Adrenal gland (tissue), 12 donors: ENCODE results near the gene RYR1. TPM values are rescaled to one million over a fixed set of nuclear protein-coding genes. Genes with fewer than 3 reads are reported as not detected.

Experiments
- DNase-seq, 7 donors: peaks; one replicate each; pipeline ENCODE4 v3.0.0-alpha.2; 2019 to 2020
- H3K27ac ChIP-seq, 5 donors: fragments of 200-600 bp; sonication (generic) in 4 of 5; 1 replicate in 3 of 5; 2 replicates in 2 of 5; pipeline versions ENCODE4 v1.5.1 to v1.8.0; 2016 to 2020; ENCODE audit warnings: mild to moderate bottlenecking in 1 of 5
- H3K27me3 ChIP-seq: fragments of 200-600 bp; 2 replicates; pipeline ENCODE4 v1.8.0; 2021
- H3K36me3 ChIP-seq, 2 donors: fragments of 200-600 bp; replicated peaks in 1 of 2; 1 replicate in 1 of 2; 2 replicates in 1 of 2; pipeline versions ENCODE4 v1.5.1 to v1.8.0; 2018 to 2022
- H3K4me1 ChIP-seq, 2 donors: fragments of 200-600 bp; replicated peaks in 1 of 2; 1 replicate in 1 of 2; 2 replicates in 1 of 2; pipeline versions ENCODE4 v1.5.1 to v1.8.0; 2018 to 2021
- H3K4me3 ChIP-seq, 4 donors: fragments of 200-600 bp; sonication (generic) in 3 of 4; one replicate each; pipeline ENCODE4 v1.5.1; 2016 to 2018
- H3K9me3 ChIP-seq, 3 donors: fragments of 200-600 bp; sonication (generic) in 1 of 3; replicated peaks in 1 of 3; 1 replicate in 2 of 3; 2 replicates in 1 of 3; pipeline versions ENCODE4 v1.5.1 to v1.8.0; 2016 to 2021
- POLR2A ChIP-seq, 2 donors: fragments of 450-650 bp; IDR thresholded peaks; one replicate each; pipeline ENCODE4 v1.6.1; 2017; ENCODE audit warnings: antibody characterized with exemption in 2 of 2, mild to moderate bottlenecking in 2 of 2, moderate library complexity in 1 of 2
- WGBS, 4 donors: extraction: QIAGEN DNeasy Blood & Tissue Kit in 2 of 4; methylation state at CpG; one replicate each; pipeline versions ENCODE4 v1.1.5 to v1.1.7; 2013 to 2017; 5-methylcytosine and 5-hydroxymethylcytosine counted together
- intact Hi-C, 2 donors: fragments of 100-400 bp; cut with DNase I; formaldehyde crosslinking; loops; one replicate each; pipeline versions ENCODE4 v1.14.1 to v1.15.0; 2022 to 2023
- polyA plus RNA-seq, 3 donors: library from polyadenylated mRNA; stranded (reverse); fragments of 200-250 nt in 2 of 3; fragments of 350-450 nt in 1 of 3; fragmentation: Illumina TruSeq in 1 of 3; extraction: RNeasy Lipid Tissue Mini Kit (QIAGEN cat#74804) in 1 of 3; gene quantifications; one replicate each; pipeline ENCODE4 v1.2.3, GENCODE V29; 2013 to 2014
- total RNA-seq, 9 donors: library from RNA; depleted of rRNA in 4 of 9; stranded (reverse); fragments of >200 nt in 4 of 9; fragments of 120-200 nt in 1 of 9; fragmentation: NEBNext Ultra II Directional in 1 of 9; extraction: Animal tissue kit (Norgen Biotek cat#: 25700) in 1 of 9; gene quantifications; one replicate each; pipeline versions ENCODE4 v1.1.0 to v1.2.4, GENCODE V29; 2013 to 2023
- TF ChIP-seq, protein P1 (sequence below), 6 experiments: fragments of 450-650 bp in 4 of 6; fragments of 200-600 bp in 2 of 6; sonication (generic) in 1 of 6; IDR thresholded peaks; 1 replicate in 5 of 6; 2 replicates in 1 of 6; pipeline versions ENCODE4 v1.5.1 to v1.8.0; 2016 to 2021; ENCODE audit warnings: antibody characterized with exemption in 6 of 6, mild to moderate bottlenecking in 2 of 6, moderate library complexity in 1 of 6
- donor health status: healthy with polysubstance abuse.
- donor health status: Bipolar disorder and iron deficiency.
- donor health status: DM: yes; HTN: yes; CAD: no.
- donor health status: DM: no; HTN: no; CAD: no.
- donor health status: DM: no; HTN: no; CAD: no.
- donor health status: DM: yes; HTN: yes; CAD: no.

Gene RYR1
- total and polyA plus RNA-seq, 12 donors, result 0.90 to 10.0 (median 3.2) TPM

DNA sequence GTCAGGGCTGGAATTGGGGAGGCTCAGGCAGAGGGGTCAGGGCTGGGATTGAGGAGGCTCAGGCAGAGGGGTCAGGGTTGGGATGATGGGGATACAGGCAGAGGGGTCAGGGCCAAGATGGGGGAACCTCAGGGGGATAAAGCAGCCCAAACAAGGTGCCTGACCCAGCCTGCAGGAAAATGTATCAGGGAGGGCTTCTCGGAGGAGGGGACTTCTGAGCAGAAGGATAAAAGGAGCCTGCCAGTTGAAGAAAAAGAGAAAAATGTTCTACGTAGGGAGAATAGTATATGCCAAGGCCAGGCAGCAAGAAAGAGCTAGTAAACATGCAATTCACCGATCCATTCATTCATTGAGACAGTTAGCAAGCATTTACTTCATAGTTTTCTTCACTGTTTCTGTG lies 99.4 kb downstream of the RYR1 start:
- H3K36me3 ChIP-seq, result no peaks in the 10 kb centered on the region

DNA sequence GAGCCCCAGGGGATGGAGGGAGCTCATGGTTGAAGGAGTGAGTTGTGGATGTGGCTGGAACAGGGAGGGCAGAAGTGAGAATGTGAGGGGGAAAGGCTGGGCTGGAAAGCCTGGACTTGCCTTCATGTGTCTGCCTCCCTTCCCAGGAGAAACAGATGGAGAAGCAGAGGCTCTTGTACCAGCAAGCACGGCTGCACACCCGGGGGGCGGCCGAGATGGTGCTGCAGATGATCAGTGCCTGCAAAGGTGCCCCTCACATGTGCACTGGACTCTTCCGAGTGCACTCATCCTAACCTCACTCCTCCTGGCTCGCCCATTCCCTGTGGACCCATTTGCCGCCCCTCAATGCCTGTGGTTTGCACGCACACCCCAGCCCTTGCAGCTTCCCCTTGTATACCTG lies 101.1 kb downstream of the RYR1 start:
- Histone ChIP-seq H3K4me3 (no peak overlapping the region), H3K36me3 (no peaks in the 10 kb centered on the region), H3K27ac (no peak overlapping the region), H3K4me1 (no peaks in the 10 kb centered on the region), H3K9me3 (no peaks in the 10 kb centered on the region), H3K27me3 (no peaks in the 10 kb centered on the region)
- TF ChIP-seq POLR2A (IDR thresholded peaks at IDR 0.05), result no peak
- TF ChIP-seq, protein P1, sequence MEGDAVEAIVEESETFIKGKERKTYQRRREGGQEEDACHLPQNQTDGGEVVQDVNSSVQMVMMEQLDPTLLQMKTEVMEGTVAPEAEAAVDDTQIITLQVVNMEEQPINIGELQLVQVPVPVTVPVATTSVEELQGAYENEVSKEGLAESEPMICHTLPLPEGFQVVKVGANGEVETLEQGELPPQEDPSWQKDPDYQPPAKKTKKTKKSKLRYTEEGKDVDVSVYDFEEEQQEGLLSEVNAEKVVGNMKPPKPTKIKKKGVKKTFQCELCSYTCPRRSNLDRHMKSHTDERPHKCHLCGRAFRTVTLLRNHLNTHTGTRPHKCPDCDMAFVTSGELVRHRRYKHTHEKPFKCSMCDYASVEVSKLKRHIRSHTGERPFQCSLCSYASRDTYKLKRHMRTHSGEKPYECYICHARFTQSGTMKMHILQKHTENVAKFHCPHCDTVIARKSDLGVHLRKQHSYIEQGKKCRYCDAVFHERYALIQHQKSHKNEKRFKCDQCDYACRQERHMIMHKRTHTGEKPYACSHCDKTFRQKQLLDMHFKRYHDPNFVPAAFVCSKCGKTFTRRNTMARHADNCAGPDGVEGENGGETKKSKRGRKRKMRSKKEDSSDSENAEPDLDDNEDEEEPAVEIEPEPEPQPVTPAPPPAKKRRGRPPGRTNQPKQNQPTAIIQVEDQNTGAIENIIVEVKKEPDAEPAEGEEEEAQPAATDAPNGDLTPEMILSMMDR (IDR thresholded peaks at IDR 0.05), result no peak
- intact Hi-C loops, result no loop called here
- WGBS, 4 donors, result 93 to 95% (median 95%) methylated on average over 8 of the region's 8 CpGs
- DNase-seq, result no peak

More for the DNA sequence above, 99.4 kb downstream of the RYR1 start:
- 43 to 58% (median 49%) methylated on average over 3 of the region's 3 CpGs for WGBS, 4 donors
- intact Hi-C loops, result no loop called here
- Histone ChIP-seq H3K27me3 (no peaks in the 10 kb centered on the region), H3K9me3 (no peaks in the 10 kb centered on the region), H3K4me1 (no peaks in the 10 kb centered on the region), H3K27ac (no peak overlapping the region), H3K4me3 (no peak overlapping the region)
- DNase-seq, result no peak
- no peak for TF ChIP-seq POLR2A (IDR thresholded peaks at IDR 0.05)
- TF ChIP-seq, protein P1 (IDR thresholded peaks at IDR 0.05), result no peak

DNA sequence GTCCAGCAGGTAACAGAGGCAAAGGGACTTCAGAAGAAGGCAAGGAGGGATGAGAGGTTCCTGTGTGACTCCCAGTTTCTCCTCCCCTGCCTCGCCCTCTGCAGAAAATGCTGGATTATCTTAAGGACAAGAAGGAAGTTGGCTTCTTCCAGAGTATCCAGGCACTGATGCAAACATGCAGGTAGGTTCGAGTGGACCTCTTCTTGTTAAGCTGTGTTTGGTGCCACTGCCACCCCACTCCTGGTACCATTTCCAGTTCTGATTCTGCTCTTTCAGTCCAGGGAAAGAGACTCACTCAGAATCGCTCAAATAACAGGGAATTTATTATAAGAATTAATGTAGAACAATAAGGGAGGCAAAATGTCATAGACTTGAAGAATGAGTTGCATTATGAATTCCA lies 101.7 kb downstream of the RYR1 start:
- DNase-seq, result no peak
- Histone ChIP-seq H3K4me3 (no peak overlapping the region), H3K9me3 (no peaks in the 10 kb centered on the region), H3K27ac (no peak overlapping the region), H3K4me1 (no peaks in the 10 kb centered on the region), H3K36me3 (no peaks in the 10 kb centered on the region), H3K27me3 (no peaks in the 10 kb centered on the region)
- 68 to 88% (median 76%) methylated on average over 3 of the region's 3 CpGs for WGBS, 4 donors
- intact Hi-C loops, result no loop called here
- TF ChIP-seq, protein P1 (IDR thresholded peaks at IDR 0.05), result no peak
- TF ChIP-seq POLR2A (IDR thresholded peaks at IDR 0.05), result no peak

DNA sequence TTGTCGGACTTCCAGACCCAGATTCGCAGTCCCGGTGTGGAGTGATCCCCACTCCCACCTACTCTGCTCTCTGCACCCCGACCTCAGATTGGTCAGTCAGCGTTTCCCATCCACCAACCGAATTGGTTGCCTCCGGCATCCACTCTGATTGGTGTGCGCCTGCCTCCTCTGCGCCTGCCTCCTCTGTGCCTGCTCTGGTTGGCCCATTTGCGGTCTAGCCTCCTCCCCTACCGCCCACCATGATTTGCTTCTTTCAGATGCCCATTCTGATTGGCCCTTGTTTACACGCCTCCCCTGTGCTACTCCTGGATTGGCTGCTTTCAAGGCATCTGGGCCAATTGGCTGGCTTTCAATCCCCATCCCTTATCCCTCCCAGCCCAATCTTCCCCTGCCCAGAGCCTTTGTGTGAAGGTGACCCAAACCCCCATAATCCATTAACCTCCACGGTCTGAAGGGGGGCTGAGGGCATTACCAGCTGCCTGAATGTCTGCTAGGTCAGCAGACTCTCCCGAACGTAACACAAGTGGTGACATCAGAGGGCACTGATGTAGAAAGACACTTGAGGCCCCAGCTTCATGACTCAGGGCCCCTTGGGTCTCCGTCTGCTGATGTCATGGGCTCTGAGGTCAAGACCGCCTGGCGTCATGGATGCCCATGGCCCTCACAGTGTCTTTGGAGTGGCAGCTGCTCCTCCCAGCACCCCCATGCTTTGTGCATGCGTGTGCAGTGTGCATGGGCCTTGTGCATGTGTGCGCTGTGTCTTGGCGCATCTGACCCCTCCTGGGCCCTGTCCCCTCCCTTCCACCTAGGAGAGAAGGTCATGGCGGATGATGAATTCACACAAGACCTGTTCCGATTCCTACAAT lies 103.8 kb downstream of the RYR1 start:
- intact Hi-C loops, result no loop called here
- Histone ChIP-seq H3K4me1 (no peaks in the 10 kb centered on the region), H3K36me3 (no peaks in the 10 kb centered on the region), H3K9me3 (no peaks in the 10 kb centered on the region), H3K4me3 (no peak overlapping the region), H3K27ac (no peak overlapping the region), H3K27me3 (no peaks in the 10 kb centered on the region)
- TF ChIP-seq POLR2A (IDR thresholded peaks at IDR 0.05), result no peak
- TF ChIP-seq, protein P1 (IDR thresholded peaks at IDR 0.05), result no peak
- DNase-seq, result no peak
- 86 to 92% (median 90%) methylated on average over 14 to 23 of the region's 23 CpGs for WGBS, 4 donors
